Thyroid gland (tissue), 4 donors: Measurements from ENCODE around the gene ASAP2.

Experiments used
- POLR2A ChIP-seq, 2 donors: fragments of 450-650 bp; IDR thresholded peaks; one replicate each; pipeline ENCODE4 v1.6.1; 2017; ENCODE audit warnings: antibody characterized with exemption in 2 of 2, mild to moderate bottlenecking in 2 of 2, moderate library complexity in 1 of 2
- TF ChIP-seq, protein P1 (sequence below), 6 experiments: fragments of 200-600 bp in 3 of 6; fragments of 450-650 bp in 3 of 6; sonication (generic) in 3 of 6; IDR thresholded peaks; one replicate each; pipeline ENCODE4 v1.5.1; 2016 to 2019; ENCODE audit warnings: antibody characterized with exemption in 6 of 6, mild to moderate bottlenecking in 2 of 6, inconsistent platforms in 1 of 6, moderate library complexity in 1 of 6

DNA sequence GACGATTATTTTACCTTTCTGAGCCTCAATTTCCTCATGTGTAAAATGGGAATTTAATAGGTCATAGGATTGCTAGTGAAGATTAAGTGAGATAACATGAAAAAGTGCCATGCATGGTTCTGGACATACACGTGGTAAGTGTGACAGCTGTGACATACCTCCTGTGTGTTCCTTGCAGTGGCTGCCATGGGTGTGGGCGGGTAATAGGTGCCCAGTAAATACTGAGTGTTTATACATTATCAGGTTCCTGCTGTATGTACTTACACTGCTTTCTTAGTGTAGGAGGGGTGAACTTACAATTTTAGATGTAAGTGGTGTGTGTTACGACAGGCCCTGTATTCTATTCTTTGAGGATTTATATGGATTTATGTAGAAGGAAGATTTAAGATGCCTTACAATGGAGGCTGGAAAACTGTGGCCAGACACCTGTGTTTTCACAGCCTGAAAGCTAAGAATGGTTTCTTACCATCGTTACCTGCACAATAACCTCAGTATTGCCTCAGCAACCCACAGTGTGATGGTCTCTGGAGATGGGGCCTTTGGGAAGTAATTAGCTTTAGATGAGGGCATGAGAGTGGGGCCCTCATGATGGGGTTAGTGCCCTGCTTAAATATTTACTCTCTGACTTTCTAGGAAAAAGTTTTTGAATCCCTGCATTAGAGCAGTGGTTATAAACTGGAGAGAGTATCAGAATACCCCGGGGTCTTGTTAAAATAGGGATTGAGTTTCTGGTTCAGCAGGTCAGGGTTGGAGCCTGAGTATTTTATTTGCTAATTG, 78.1 kb downstream of the ASAP2 start:
- TF ChIP-seq, protein P1, sequence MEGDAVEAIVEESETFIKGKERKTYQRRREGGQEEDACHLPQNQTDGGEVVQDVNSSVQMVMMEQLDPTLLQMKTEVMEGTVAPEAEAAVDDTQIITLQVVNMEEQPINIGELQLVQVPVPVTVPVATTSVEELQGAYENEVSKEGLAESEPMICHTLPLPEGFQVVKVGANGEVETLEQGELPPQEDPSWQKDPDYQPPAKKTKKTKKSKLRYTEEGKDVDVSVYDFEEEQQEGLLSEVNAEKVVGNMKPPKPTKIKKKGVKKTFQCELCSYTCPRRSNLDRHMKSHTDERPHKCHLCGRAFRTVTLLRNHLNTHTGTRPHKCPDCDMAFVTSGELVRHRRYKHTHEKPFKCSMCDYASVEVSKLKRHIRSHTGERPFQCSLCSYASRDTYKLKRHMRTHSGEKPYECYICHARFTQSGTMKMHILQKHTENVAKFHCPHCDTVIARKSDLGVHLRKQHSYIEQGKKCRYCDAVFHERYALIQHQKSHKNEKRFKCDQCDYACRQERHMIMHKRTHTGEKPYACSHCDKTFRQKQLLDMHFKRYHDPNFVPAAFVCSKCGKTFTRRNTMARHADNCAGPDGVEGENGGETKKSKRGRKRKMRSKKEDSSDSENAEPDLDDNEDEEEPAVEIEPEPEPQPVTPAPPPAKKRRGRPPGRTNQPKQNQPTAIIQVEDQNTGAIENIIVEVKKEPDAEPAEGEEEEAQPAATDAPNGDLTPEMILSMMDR (IDR thresholded peaks at IDR 0.05), result no peak
- TF ChIP-seq POLR2A (IDR thresholded peaks at IDR 0.05), result no peak
